ENCODE measurements around the gene ZFP90.
"Not testable (repeated sequence)": the region's sequence is repeated elsewhere in the genome, so short reads cannot be mapped to it uniquely, and the experiment has no call there.

The ZFP90 gene

DNA sequence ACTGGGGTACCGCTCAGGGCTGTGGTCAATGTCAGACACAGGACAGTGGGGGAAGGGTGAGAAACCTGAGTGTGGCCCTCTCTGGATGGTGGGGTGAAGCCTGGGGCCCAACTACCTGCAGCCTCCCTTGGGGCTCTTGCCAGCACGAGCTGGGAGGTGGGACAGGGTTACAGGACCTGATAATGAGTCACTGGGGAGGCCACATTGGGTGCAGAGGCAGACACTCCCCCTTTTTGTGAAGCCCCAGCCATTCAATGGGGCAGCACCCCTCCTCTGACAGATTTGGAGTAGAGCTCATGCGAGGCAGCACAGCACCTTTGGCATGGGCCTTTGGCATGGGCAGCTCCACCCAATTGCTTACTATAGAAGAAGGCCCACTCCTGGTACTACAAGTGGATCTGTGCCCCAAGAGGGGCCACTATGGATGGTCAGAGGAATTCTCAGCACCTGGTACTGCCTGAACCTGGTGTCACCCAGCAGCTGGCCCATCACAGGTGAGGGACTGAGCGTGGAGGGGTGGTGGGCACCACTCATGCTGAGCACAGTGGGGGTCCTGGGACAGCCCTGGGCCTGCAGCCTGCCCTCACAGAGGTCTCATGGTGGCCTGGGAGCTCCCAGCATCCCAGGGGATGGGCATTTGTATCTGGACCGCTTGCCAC, 45.5 kb upstream of the ZFP90 start:
- no peak overlapping the region for H3K4me3 ChIP-seq (ENCODE audit: low read depth, low read length)
- TF ChIP-seq, protein P1, sequence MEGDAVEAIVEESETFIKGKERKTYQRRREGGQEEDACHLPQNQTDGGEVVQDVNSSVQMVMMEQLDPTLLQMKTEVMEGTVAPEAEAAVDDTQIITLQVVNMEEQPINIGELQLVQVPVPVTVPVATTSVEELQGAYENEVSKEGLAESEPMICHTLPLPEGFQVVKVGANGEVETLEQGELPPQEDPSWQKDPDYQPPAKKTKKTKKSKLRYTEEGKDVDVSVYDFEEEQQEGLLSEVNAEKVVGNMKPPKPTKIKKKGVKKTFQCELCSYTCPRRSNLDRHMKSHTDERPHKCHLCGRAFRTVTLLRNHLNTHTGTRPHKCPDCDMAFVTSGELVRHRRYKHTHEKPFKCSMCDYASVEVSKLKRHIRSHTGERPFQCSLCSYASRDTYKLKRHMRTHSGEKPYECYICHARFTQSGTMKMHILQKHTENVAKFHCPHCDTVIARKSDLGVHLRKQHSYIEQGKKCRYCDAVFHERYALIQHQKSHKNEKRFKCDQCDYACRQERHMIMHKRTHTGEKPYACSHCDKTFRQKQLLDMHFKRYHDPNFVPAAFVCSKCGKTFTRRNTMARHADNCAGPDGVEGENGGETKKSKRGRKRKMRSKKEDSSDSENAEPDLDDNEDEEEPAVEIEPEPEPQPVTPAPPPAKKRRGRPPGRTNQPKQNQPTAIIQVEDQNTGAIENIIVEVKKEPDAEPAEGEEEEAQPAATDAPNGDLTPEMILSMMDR (IDR thresholded peaks at IDR 0.05; ENCODE audit: low read depth, low read length), result no peak

DNA sequence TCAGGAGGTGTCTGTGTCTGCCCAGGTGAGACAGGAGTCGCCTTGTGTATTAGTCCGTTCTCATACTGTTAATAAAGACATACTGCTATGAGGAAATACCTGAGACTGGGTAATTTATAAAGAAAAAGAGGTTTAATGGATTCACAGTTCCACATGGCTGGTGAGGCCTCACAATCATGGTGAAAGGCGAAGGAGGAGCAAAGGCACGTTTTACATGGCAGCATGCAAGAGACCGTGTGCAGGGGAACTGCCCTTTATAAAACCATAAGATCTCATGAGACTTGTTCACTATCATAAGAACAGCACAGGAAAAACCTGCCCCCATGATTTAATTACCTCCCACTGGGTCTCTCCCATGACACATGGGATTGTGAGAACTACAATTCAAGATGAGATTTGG, 44.8 kb upstream of the ZFP90 start:
- not testable (repeated sequence) for H3K4me3 ChIP-seq (ENCODE audit: low read depth, low read length)

DNA sequence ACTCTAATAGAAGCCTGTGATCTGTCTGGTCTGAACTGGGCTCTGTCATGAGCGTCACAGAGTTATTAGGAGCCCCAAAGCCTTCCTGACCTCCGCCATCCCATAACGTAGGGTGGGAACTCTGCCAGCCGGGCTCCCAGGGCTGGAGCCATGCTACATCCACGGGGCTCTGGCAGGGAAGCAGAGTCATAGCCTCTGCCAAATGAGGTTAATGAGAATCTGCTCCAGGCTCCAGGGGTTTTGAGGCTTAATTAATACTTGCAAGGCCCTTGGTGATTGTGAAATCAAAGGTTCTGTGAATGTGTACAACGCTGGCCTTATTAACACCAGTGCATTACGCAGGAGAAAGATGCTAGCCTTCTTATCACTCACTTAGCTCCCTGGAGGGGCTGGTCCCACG, 42.4 kb upstream of the ZFP90 start:
- H3K4me3 ChIP-seq (ENCODE audit: low read depth, low read length), result no peak overlapping the region
- TF ChIP-seq, protein P1 (IDR thresholded peaks at IDR 0.05; ENCODE audit: low read depth, low read length), result no peak

DNA sequence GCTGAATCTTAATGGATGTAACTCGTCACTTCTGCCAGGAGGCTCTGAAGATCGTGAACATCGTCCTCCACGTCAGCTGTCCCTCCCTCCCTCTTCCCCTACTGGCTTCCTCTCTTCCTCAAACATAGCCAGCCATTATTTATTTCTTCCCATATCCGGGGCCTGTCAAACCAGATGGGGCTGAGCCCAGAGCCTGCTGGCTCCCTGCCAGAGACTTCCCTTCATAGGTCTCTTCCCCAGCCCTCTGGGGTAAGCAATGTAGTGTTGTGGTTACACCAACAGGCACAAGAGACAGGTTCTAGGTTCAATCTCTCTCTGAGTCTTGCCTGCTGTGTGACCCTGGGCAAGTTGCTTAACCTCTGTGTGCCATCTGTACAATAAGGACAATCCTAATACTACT, 40.1 kb upstream of the ZFP90 start:
- H3K4me3 ChIP-seq (ENCODE audit: low read depth, low read length), result no peak overlapping the region
- TF ChIP-seq, protein P1 (IDR thresholded peaks at IDR 0.05; ENCODE audit: low read depth, low read length), result no peak

DNA sequence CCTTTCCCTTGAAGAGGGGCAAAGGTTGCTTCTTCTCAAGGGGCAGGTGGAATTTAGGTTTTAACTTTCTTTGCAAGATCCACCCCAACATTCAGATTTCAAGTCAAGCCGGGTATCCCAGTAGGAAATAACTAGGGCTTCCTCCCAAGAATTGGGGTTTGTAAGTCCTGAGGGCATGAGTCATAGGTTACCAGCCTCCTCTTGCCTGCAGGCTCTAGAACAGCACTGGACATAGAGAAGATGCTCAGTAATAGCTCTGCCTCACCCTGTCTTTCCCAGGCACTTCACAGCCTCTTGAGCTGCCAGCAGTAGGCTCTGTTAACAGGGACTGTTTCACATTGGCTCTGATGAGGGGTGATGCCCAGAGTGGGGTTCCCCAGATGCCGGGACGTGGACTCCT, 35.8 kb upstream of the ZFP90 start:
- H3K4me3 ChIP-seq (ENCODE audit: low read depth, low read length), result no peak overlapping the region
- TF ChIP-seq, protein P1 (IDR thresholded peaks at IDR 0.05; ENCODE audit: low read depth, low read length), result no peak

DNA sequence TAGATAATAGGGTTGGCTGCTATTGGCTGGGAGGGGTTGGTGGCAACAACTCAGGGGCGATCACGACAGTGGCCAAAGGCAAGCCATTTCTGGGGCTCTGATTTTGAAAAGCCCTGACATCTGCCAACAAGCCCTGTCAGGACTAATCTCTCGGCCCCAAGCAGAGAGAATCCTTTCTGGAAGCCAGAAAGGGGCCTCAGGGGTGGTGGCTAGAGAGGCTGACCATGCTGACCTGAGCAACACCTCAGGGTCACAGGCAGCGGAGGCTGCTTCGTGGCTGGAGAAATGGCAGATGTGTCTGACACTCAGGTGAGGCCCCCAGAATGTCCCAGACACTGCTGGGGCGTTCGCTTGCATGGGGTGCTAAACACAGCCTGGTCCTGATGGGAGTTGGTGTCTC, 35.0 kb upstream of the ZFP90 start:
- TF ChIP-seq, protein P1 (IDR thresholded peaks at IDR 0.05; ENCODE audit: low read depth, low read length), result no peak
- no peak overlapping the region for H3K4me3 ChIP-seq (ENCODE audit: low read depth, low read length)

DNA sequence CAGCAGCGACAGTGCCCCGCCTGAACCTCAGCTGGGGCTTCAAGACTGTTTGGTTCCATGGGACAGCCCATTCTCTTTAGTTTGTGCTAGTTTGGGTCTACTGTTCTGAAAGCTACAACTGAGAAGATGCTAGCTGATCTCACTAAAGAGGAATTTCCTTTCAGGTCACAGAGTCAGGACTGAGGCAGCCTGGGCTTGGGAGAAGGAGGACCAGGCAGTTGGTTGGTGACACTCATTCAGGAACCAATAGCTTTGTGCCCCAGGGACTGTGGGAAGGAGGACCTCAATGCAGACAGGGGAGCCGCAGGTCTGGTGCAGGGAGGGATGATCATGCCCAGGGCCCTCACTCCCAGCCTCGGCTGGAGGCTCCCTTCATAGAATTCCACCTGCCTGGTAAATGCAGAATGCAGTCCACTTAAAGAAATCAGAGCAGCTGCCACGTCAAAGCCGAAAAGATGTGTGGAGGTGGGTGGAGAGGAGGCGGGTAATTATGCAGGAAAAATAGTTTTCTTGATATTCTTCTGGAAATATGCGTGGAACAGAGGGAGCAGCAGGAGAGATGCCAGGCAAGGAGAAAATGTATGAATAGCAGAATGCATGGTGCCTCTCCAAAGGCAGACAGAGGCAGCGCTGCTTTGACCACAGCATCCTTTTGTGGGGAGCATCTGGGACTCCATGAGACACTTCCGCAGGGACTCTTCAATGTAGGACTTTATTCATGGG, 32.6 kb upstream of the ZFP90 start:
- H3K4me3 ChIP-seq (ENCODE audit: low read depth, low read length), result no peak overlapping the region
- TF ChIP-seq, protein P1 (IDR thresholded peaks at IDR 0.05; ENCODE audit: low read depth, low read length), result no peak

All from WI38 (cell line).